NT2/D1 (cell line): ENCODE results near the gene ATG4D.

Experiments
- SUZ12 ChIP-seq: IDR thresholded peaks from 2 replicates; pipeline ENCODE4 v1.6.1; 2011; ENCODE audit not compliant: insufficient read length, insufficient read depth; ENCODE audit errors: extremely low read depth
- YY1 ChIP-seq: IDR thresholded peaks from 2 replicates; pipeline ENCODE4 v1.6.1; 2011; ENCODE audit not compliant: insufficient read length, insufficient read depth
- ZNF274 ChIP-seq: IDR thresholded peaks from 2 replicates; pipeline ENCODE4 v1.6.1; 2011; ENCODE audit warnings: mild to moderate bottlenecking, low read depth, low read length

GRCh38 chr19:10535613-10536012 is 8.1 kb upstream of the ATG4D start:
- TF ChIP-seq ZNF274 (no peak), SUZ12 (no peak), YY1 (no peak)
